HepG2 (cell line): ENCODE measurements around the gene MTX2. TPM values are rescaled to one million over a fixed set of nuclear protein-coding genes. Genes with fewer than 3 reads are reported as not detected.
A peak's percentile ranks its signal among the peaks of the same experiment; 100 is the strongest.

Experiments
- ATAC-seq: fragments of 200-7000 bp; cut with Tn5 transposase; 3 replicates; pipeline ENCODE4 v1.9.1; 2020; ENCODE audit warnings: mild to moderate bottlenecking, moderate library complexity
- BruUV-seq: library from RNA; stranded (reverse); fragments of 400-500 nt; replicated peaks from 2 replicates; lab custom pipeline; 2021; lab: Mats Ljungman, UMichigan
- CTCF ChIA-PET: fragments of 300-600 bp; formaldehyde crosslinking; extraction: SDS; loops from one replicate; lab custom pipeline; 2021; ENCODE audit warnings: low total read pairs, inconsistent platforms, low intra/inter-chr PET ratio; lab: Yijun Ruan, JAX
- POLR2A ChIA-PET: fragments of 350-600 bp; sonication (Branson Sonifier 250); formaldehyde crosslinking; loops from one replicate; lab custom pipeline; 2020; ENCODE audit warnings: antibody characterized with exemption, inconsistent platforms; lab: Yijun Ruan, JAX
- DNase-seq: peaks from one replicate; pipeline ENCODE4 v3.0.0-alpha.2; 2015; ENCODE audit warnings: low spot score
- FAIRE-seq: peaks from 3 replicates; lab custom pipeline; 2011; peaks lifted over from hg19 to GRCh38; lab: Jason Lieb, UNC
- H2AFZ ChIP-seq: one replicate; pipeline ENCODE4 v1.6.1; 2011; ENCODE audit warnings: low read length, inconsistent platforms
- H3K27ac ChIP-seq: fragments of 300-600 bp; 3 replicates; pipeline ENCODE4 v1.8.0; 2011; ENCODE audit warnings: mixed run types, mild to moderate bottlenecking, mixed read lengths, low read length, inconsistent platforms; ENCODE audit not compliant: insufficient read depth; ENCODE audit errors: extremely low read length
- H3K27me3 ChIP-seq, 2 experiments: fragments of 200-600 bp in 1 of 2; 2 replicates in 1 of 2; 3 replicates in 1 of 2; pipeline versions ENCODE4 v1.6.0 to v1.8.0; 2011; ENCODE audit warnings: low read length in 2 of 2, mild to moderate bottlenecking in 2 of 2, moderate library complexity in 2 of 2, inconsistent platforms in 1 of 2; ENCODE audit not compliant: insufficient read depth in 2 of 2, control insufficient read depth in 1 of 2
- H3K36me3 ChIP-seq, 2 experiments: fragments of 200-600 bp in 1 of 2; replicated peaks in 1 of 2; 2 replicates in 1 of 2; 3 replicates in 1 of 2; pipeline versions ENCODE4 v1.5.1 to v1.8.0; 2011; ENCODE audit warnings: low read length in 2 of 2, inconsistent platforms in 1 of 2; ENCODE audit not compliant: insufficient read depth in 2 of 2, control insufficient read depth in 1 of 2
- H3K4me1 ChIP-seq: 2 replicates; pipeline ENCODE4 v1.5.1; 2012; ENCODE audit warnings: low read length, inconsistent platforms; ENCODE audit not compliant: insufficient read depth
- H3K4me2 ChIP-seq: 2 replicates; pipeline ENCODE4 v1.6.0; 2011; ENCODE audit warnings: low read depth, low read length, inconsistent platforms
- H3K4me3 ChIP-seq, 3 experiments: fragments of 200-600 bp in 1 of 3; sonication (generic), shearing (Covaris generic) in 1 of 3; replicated peaks in 1 of 3; 2 replicates each; pipeline ENCODE4 v1.5.1; 2011 to 2016; ENCODE audit warnings: low read length in 3 of 3, inconsistent platforms in 2 of 3, low read depth in 2 of 3, mild to moderate bottlenecking in 2 of 3, control low read depth in 1 of 3, mixed read lengths in 1 of 3; ENCODE audit not compliant: insufficient read depth in 1 of 3
- H3K79me2 ChIP-seq: one replicate; pipeline ENCODE4 v1.6.1; 2011; ENCODE audit warnings: low read length, inconsistent platforms; ENCODE audit not compliant: insufficient read depth
- H3K9ac ChIP-seq: 2 replicates; pipeline ENCODE4 v1.6.0; 2011; ENCODE audit warnings: mild to moderate bottlenecking, low read depth, low read length, inconsistent platforms; ENCODE audit not compliant: insufficient read depth
- H3K9me3 ChIP-seq: 2 replicates; pipeline ENCODE4 v1.5.1; 2012; ENCODE audit warnings: mild to moderate bottlenecking, low read length
- H4K20me1 ChIP-seq: 2 replicates; pipeline ENCODE4 v1.6.0; 2011; ENCODE audit warnings: inconsistent platforms, mild to moderate bottlenecking, low read length, moderate library complexity; ENCODE audit not compliant: insufficient read depth
- CCAR2 ChIP-seq: fragments of 200-400 bp; formaldehyde crosslinking; optimal IDR thresholded peaks from 2 replicates; pipeline ENCODE3; 2018; ENCODE audit warnings: low read depth, mild to moderate bottlenecking, low read length, moderate library complexity
- CEBPB ChIP-seq: IDR thresholded peaks from 2 replicates; pipeline ENCODE4 v1.6.1; 2011; ENCODE audit warnings: low read depth, low read length, improper control_type of control experiment, borderline replicate concordance
- CEBPG ChIP-seq: IDR thresholded peaks from 2 replicates; pipeline ENCODE4 v1.6.1; 2016
- GTF3A ChIP-seq: sonication (generic); formaldehyde crosslinking; conservative IDR thresholded peaks from 2 replicates; pipeline ENCODE4 v1.4.0; 2020; ENCODE audit warnings: mild to moderate bottlenecking, missing genetic modification reagents
- KDM5A ChIP-seq: fragments of 200-600 bp; sonication (generic); IDR thresholded peaks from 2 replicates; pipeline ENCODE4 v1.7.0; 2018; ENCODE audit warnings: antibody characterized with exemption, mild to moderate bottlenecking, low read length, borderline replicate concordance
- KLF6 ChIP-seq: IDR thresholded peaks from 2 replicates; pipeline ENCODE4 v1.8.0; 2016; ENCODE audit warnings: missing biosample characterization, missing genetic modification reagents
- MAZ ChIP-seq, 2 experiments: sonication (generic) in 1 of 2; formaldehyde crosslinking in 1 of 2; IDR thresholded peaks; 2 replicates each; pipeline versions ENCODE4 v1.5.0 to v1.6.1; 2012 to 2020; ENCODE audit warnings: low read depth in 2 of 2, mild to moderate bottlenecking in 2 of 2, borderline replicate concordance in 1 of 2, improper control_type of control experiment in 1 of 2, low read length in 1 of 2, missing genetic modification reagents in 1 of 2, moderate library complexity in 1 of 2
- NFIC ChIP-seq: IDR thresholded peaks from 2 replicates; pipeline ENCODE4 v1.6.1; 2012; ENCODE audit warnings: mild to moderate bottlenecking, low read length, inconsistent platforms
- SSRP1 ChIP-seq: IDR thresholded peaks from 2 replicates; pipeline ENCODE4 v1.6.1; 2016; ENCODE audit warnings: control low read depth
- ZMYM4 ChIP-seq: sonication (generic); formaldehyde crosslinking; IDR thresholded peaks from 2 replicates; pipeline ENCODE4 v1.8.1; 2023; ENCODE audit warnings: mild to moderate bottlenecking, missing genetic modification reagents
- ZNF678 ChIP-seq: sonication (generic); formaldehyde crosslinking; IDR thresholded peaks from 2 replicates; pipeline ENCODE4 v1.4.0; 2020; ENCODE audit warnings: mild to moderate bottlenecking, missing genetic modification reagents
- WGBS: methylation state at CpG from one replicate; pipeline ENCODE4 v1.1.6; 2017; ENCODE audit warnings: low lambda C conversion rate; 5-methylcytosine and 5-hydroxymethylcytosine counted together
- in situ Hi-C: cut with HindIII; loops from 2 replicates; pipeline ENCODE4 v1.10.0; 2017; ENCODE audit warnings: low pct_unique_long_range_greater_than_20kb; ENCODE audit not compliant: extremely low pct_ligation_motif_present
- intact Hi-C: fragments of 100-400 bp; cut with micrococcal nuclease; formaldehyde crosslinking; loops from one replicate; pipeline ENCODE4 v1.10.0; 2022; ENCODE audit not compliant: unreplicated experiment
- polyA plus RNA-seq, 8 experiments: library from polyadenylated mRNA; depleted of rRNA in 3 of 8; stranded (reverse) in 7 of 8; unstranded in 1 of 8; fragments of >200 nt; fragmentation: Illumina TruSeq in 4 of 8; extraction: Trizol in 4 of 8; gene quantifications; 2 replicates each; pipeline versions ENCODE4 v1.2.1 to v1.2.3, GENCODE V29; 2011 to 2016; ENCODE audit warnings: low read depth in 4 of 8, missing spikeins in 1 of 8, mixed read lengths in 1 of 8; ENCODE audit not compliant: insufficient read depth in 1 of 8
- total RNA-seq, 5 experiments: library from RNA; depleted of rRNA; stranded (reverse); fragments of >200 nt; fragmentation: Illumina TruSeq; extraction: Trizol; gene quantifications; 2 replicates each; pipeline ENCODE4 v1.2.3, GENCODE V29; 2016; ENCODE audit warnings: low read depth in 1 of 5

Gene MTX2
- total and polyA plus RNA-seq, 2 of the 13 experiments (the other 11 are each of a cell fraction or from before 2014, with no cell fraction given) = 58.1 to 75.7 TPM

DNA sequence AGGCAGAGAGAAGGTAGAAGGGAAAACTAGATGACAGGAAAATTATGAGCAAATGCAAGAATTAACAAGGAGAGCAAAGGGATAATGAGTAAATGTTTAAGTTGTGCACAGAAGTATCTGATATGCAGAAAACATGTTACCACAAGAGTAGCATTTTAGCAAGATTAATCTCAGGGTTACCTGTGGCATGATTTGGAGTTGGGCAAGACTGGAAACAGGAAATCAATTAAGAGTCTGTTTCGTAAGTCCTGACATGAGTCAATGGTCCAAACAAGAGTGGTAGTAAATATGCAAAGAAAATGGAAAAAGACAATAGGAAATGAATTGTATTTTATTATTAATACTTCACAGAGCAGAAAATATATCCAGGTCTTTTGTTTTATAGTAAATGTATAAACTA is 17.3 kb upstream of the MTX2 start:
- H3K27me3 ChIP-seq = peaks cover 1 to 20% of the 10 kb centered on the region in 2 experiments; a peak in 4 of 5 replicates
- DNase-seq (no peak), ATAC-seq (no peak)
- POLR2A ChIA-PET = no interaction called here
- intact Hi-C loops = no loop called here
- no peaks in the 10 kb centered on the region for H4K20me1 ChIP-seq
- H3K4me2 ChIP-seq = no peak overlapping the region
- H3K4me3 ChIP-seq = no peak overlapping the region
- no peaks in the 10 kb centered on the region for H3K36me3 ChIP-seq
- 13% methylated on average over 1 of the region's 1 CpG for WGBS
- no peak overlapping the region for H3K9ac ChIP-seq
- H3K9me3 ChIP-seq = no peaks in the 10 kb centered on the region
- CTCF ChIA-PET = no interaction called here
- H3K27ac ChIP-seq = no peak overlapping the region
- no peak overlapping the region for H2AFZ ChIP-seq
- TF ChIP-seq CEBPG (CRISPR knock-in tag) (0 out of 2 replicates have a peak, but pooled peaks have one; percentile 31), ZNF678 (CRISPR knock-in tag) (no peak), KDM5A (no peak), SSRP1 (CRISPR knock-in tag) (no peak), CEBPB (peak; percentile 45; the same call in 1 of the 2 replicates)
- TF ChIP-seq, all 625 proteins: peak for 2
- FAIRE-seq = no peak
- in situ Hi-C loops = no loop called here
- no TSS peak for BruUV-seq
- H3K79me2 ChIP-seq = no peaks in the 10 kb centered on the region
- no peaks in the 10 kb centered on the region for H3K4me1 ChIP-seq

DNA sequence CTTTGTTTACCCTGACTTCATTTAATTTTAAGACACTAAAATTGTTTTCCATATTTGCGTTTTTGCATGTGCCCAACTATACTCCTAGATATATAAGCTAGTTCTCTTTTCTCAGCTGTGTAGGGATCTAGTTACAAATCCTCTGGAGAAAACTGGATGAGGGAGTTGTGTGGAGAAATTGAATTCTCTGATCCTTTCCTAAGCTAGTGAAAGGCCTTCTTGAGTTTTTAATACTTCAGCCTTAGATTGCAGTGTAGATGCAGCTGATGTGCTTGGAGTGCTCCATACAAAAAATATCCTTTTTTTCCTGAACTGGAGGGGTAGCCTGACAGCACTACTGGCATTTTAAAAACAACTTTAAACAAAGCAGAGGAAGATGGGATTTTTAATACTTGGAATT is 8.6 kb upstream of the MTX2 start:
- DNase-seq (no peak), ATAC-seq (no peak), FAIRE-seq (no peak)
- POLR2A ChIA-PET = no interaction called here
- BruUV-seq = no TSS peak
- Histone ChIP-seq H3K4me1 (no peaks in the 10 kb centered on the region), H3K9me3 (no peaks in the 10 kb centered on the region), H3K4me2 (no peak overlapping the region), H2AFZ (no peak overlapping the region), H3K9ac (no peak overlapping the region)
- CTCF ChIA-PET = no interaction called here
- in situ Hi-C loops = no loop called here
- TF ChIP-seq CCAR2 = no peak
- TF ChIP-seq GTF3A (CRISPR knock-in tag) = no peak
- TF ChIP-seq KLF6 = no peak
- no peak for TF ChIP-seq NFIC
- no peak for TF ChIP-seq MAZ (IDR thresholded peaks at IDR 0.05; ENCODE audit: borderline replicate concordance, low read depth, low read length)
- no peak for TF ChIP-seq MAZ (CRISPR knock-in tag; IDR thresholded peaks at IDR 0.05; ENCODE audit: low read depth)
- TF ChIP-seq ZMYM4 (CRISPR knock-in tag) = no peak
- TF ChIP-seq, all 625 proteins: peak for 0
- Histone ChIP-seq H3K4me3 (no peak overlapping the region), H3K79me2 (no peaks in the 10 kb centered on the region), H3K27ac (no peak overlapping the region), H4K20me1 (no peaks in the 10 kb centered on the region), H3K27me3 (no peaks in the 10 kb centered on the region; a peak in 2 of 5 replicates), H3K36me3 (no peaks in the 10 kb centered on the region)
- WGBS = 7% methylated on average over 1 of the region's 1 CpG
- intact Hi-C loops = no loop called here
